Measurements from ENCODE around the gene DENND1A.

- TF ChIP-seq POLR2AphosphoS5 (IDR thresholded peaks at IDR 0.05; ENCODE audit: low read depth, low read length) (no peak), REST (IDR thresholded peaks at IDR 0.05; ENCODE audit: insufficient read depth in 1 of 2, low read depth in 2 of 2, low read length in 2 of 2) (no peak), SIN3A (IDR thresholded peaks at IDR 0.05; ENCODE audit: borderline replicate concordance, insufficient read depth, low read length) (no peak), TAF1 (IDR thresholded peaks at IDR 0.05; ENCODE audit: borderline replicate concordance, insufficient read depth, low read length) (no peak), FOXP2 (optimal IDR thresholded peaks at IDR 0.05; ENCODE audit: borderline replicate concordance, extremely low read depth, extremely low read length, insufficient read depth) (no peak)
Observed at GRCh38 chr9:123702483-123702882, 227.4 kb downstream of the DENND1A start.

Data from PFSK-1 (cell line).